ENCODE data around the gene CDH22. TPM values are rescaled to one million over a fixed set of nuclear protein-coding genes. Genes with fewer than 3 reads are reported as not detected.

Gene CDH22
- total RNA-seq, 1 donor from 2014 or later, result 0.09 TPM

DNA sequence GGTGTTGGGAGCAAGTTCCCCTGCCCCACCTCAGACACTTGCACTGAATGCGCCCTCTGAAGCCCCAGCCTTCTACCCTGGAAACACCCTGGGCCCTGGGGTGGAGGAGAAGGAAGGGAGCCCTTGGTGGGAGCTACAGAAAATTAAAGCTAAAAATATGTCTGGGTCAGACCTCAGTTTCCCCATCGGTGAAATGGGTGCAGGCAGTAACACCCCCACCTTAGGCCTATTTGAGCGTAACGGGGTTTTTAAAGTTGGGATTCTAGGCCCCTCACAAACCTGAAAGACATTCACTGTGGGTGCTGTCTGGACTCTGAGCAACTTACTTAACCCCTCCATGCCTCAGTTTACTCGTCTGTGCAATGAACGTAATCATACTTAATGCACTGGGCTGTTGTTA is 19.3 kb upstream of the CDH22 start:
- H3K27ac Mint-ChIP-seq (ENCODE audit: unreplicated experiment), result no peak overlapping the region
- peaks cover 5% of the 10 kb centered on the region for H3K27me3 Mint-ChIP-seq (ENCODE audit: low read depth)
- H3K36me3 Mint-ChIP-seq (ENCODE audit: low read depth), result no peaks in the 10 kb centered on the region
- no peak overlapping the region for H3K4me3 Mint-ChIP-seq
- TF ChIP-seq, protein P1, sequence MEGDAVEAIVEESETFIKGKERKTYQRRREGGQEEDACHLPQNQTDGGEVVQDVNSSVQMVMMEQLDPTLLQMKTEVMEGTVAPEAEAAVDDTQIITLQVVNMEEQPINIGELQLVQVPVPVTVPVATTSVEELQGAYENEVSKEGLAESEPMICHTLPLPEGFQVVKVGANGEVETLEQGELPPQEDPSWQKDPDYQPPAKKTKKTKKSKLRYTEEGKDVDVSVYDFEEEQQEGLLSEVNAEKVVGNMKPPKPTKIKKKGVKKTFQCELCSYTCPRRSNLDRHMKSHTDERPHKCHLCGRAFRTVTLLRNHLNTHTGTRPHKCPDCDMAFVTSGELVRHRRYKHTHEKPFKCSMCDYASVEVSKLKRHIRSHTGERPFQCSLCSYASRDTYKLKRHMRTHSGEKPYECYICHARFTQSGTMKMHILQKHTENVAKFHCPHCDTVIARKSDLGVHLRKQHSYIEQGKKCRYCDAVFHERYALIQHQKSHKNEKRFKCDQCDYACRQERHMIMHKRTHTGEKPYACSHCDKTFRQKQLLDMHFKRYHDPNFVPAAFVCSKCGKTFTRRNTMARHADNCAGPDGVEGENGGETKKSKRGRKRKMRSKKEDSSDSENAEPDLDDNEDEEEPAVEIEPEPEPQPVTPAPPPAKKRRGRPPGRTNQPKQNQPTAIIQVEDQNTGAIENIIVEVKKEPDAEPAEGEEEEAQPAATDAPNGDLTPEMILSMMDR (conservative IDR thresholded peaks at IDR 0.05), result no peak
- no peaks in the 10 kb centered on the region for H3K9me3 Mint-ChIP-seq
- DNase-seq (ENCODE audit: low read depth, low spot score), result no peak
- H3K4me1 Mint-ChIP-seq, result peaks cover 4% of the 10 kb centered on the region

DNA sequence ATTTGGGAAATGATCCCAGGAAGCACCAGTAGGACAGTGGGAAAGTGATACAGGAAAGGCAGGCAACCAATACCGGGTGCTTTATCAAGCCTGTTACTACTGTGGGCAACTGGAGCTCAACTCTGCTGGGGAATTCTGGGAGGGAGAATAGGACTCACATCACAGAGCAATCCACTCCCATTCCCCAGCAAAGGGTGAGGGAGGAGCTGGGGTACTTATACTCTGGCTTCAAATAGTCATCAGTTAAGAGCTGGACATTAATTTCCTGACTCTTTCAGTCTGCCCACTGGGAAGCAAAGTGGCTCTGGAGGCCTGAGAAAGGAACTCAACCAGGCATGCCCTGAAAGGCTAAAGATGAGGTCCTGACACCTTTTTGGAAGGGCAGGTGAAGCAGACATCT is 17.5 kb upstream of the CDH22 start:
- DNase-seq (ENCODE audit: low read depth, low spot score), result no peak
- TF ChIP-seq, protein P1 (conservative IDR thresholded peaks at IDR 0.05), result no peak
- Mint-ChIP-seq H3K9me3 (no peaks in the 10 kb centered on the region), H3K36me3 (ENCODE audit: low read depth) (no peaks in the 10 kb centered on the region), H3K4me3 (no peak overlapping the region), H3K27me3 (ENCODE audit: low read depth) (peaks cover 21% of the 10 kb centered on the region), H3K27ac (ENCODE audit: unreplicated experiment) (no peak overlapping the region), H3K4me1 (peaks cover 4% of the 10 kb centered on the region)

- peaks cover 24% of the 10 kb centered on the region for H3K27me3 Mint-ChIP-seq (ENCODE audit: low read depth)
- peak; percentile 45 for DNase-seq (ENCODE audit: low read depth, low spot score)
- no peak overlapping the region for H3K27ac Mint-ChIP-seq (ENCODE audit: unreplicated experiment)
- H3K9me3 Mint-ChIP-seq, result no peaks in the 10 kb centered on the region
- H3K36me3 Mint-ChIP-seq (ENCODE audit: low read depth), result no peaks in the 10 kb centered on the region
- no peak overlapping the region for H3K4me3 Mint-ChIP-seq
- TF ChIP-seq, protein P1 (conservative IDR thresholded peaks at IDR 0.05), result peak; percentile 54
- peaks cover 4% of the 10 kb centered on the region for H3K4me1 Mint-ChIP-seq
Measured at GRCh38 chr20:46324960-46325703, 16.8 kb upstream of the CDH22 start.

DNA sequence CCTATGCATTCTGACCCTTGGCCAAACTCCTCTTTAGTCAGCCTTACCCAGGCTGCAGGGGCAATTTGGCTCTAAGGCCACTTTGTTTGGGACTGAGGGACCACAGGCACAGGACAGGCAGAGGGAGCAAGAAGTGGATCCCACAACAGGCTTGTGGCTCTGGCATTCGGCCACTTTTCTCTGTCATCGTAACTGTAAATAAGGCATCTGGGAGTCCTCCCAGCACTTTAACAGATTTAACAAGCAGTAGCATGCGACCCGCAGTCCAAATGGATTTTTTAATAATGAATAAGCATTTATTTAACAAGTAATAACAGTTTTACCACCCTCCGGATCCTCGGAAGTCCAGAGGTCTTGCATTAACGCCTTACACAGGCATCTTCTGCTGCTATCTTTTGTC is 16.1 kb upstream of the CDH22 start:
- Mint-ChIP-seq H3K27ac (ENCODE audit: unreplicated experiment) (no peak overlapping the region), H3K27me3 (ENCODE audit: low read depth) (peaks cover 25% of the 10 kb centered on the region), H3K36me3 (ENCODE audit: low read depth) (no peaks in the 10 kb centered on the region), H3K9me3 (no peaks in the 10 kb centered on the region), H3K4me3 (no peak overlapping the region), H3K4me1 (peaks cover 4% of the 10 kb centered on the region)
- TF ChIP-seq, protein P1 (conservative IDR thresholded peaks at IDR 0.05), result no peak
- DNase-seq (ENCODE audit: low read depth, low spot score), result no peak

- TF ChIP-seq, protein P1 (conservative IDR thresholded peaks at IDR 0.05), result no peak
- Mint-ChIP-seq H3K9me3 (no peaks in the 10 kb centered on the region), H3K36me3 (ENCODE audit: low read depth) (no peaks in the 10 kb centered on the region), H3K27ac (ENCODE audit: unreplicated experiment) (no peak overlapping the region), H3K27me3 (ENCODE audit: low read depth) (peaks cover 33% of the 10 kb centered on the region), H3K4me1 (peaks cover 4% of the 10 kb centered on the region), H3K4me3 (no peak overlapping the region)
- no peak for DNase-seq (ENCODE audit: low read depth, low spot score)
Measured at GRCh38 chr20:46323557-46323956, 15.3 kb upstream of the CDH22 start.

Measured in neural crest cell (in vitro differentiated cells).